Stomach (tissue), 9 donors: ENCODE results near the gene IL20RA. TPM values are rescaled to one million over a fixed set of nuclear protein-coding genes. Genes with fewer than 3 reads are reported as not detected.
"Not testable (repeated sequence)": the region's sequence is repeated elsewhere in the genome, so short reads cannot be mapped to it uniquely, and the experiment has no call there.

Experiments
- DNase-seq, 2 donors: peaks; one replicate each; pipeline versions ENCODE4 v3.0.0 to v3.0.0-alpha.2; 2013 to 2019
- H3K27ac ChIP-seq, 5 donors: fragments of 200-600 bp in 4 of 5; sonication (generic) in 4 of 5; one replicate each; pipeline ENCODE4 v1.5.1; 2013 to 2019; ENCODE audit warnings: mild to moderate bottlenecking in 1 of 5, moderate library complexity in 1 of 5
- H3K27me3 ChIP-seq, 3 donors: fragments of 200-600 bp; sonication (generic); one replicate each; pipeline ENCODE4 v1.5.1; 2017 to 2019; ENCODE audit warnings: mixed run types in 1 of 3
- H3K36me3 ChIP-seq, 4 donors: fragments of 200-600 bp; sonication (generic); 1 replicate in 3 of 4; 2 replicates in 1 of 4; pipeline ENCODE4 v1.5.1; 2016 to 2019
- H3K4me1 ChIP-seq, 4 donors: fragments of 200-600 bp; sonication (generic); one replicate each; pipeline ENCODE4 v1.5.1; 2016 to 2019
- H3K4me3 ChIP-seq, 4 donors: fragments of 200-600 bp; sonication (generic) in 3 of 4; one replicate each; pipeline ENCODE4 v1.5.1; 2016 to 2019; ENCODE audit warnings: mild to moderate bottlenecking in 1 of 4
- H3K9me3 ChIP-seq, 4 donors: fragments of 200-600 bp; sonication (generic); one replicate each; pipeline ENCODE4 v1.5.1; 2016 to 2019
- CTCF ChIP-seq, 7 experiments: fragments of 450-650 bp in 4 of 7; fragments of 200-600 bp in 3 of 7; sonication (generic) in 3 of 7; IDR thresholded peaks; one replicate each; pipeline ENCODE4 v1.5.1; 2016 to 2019; ENCODE audit warnings: antibody characterized with exemption in 7 of 7, control low read depth in 2 of 7, mild to moderate bottlenecking in 1 of 7
- EP300 ChIP-seq: sonication (generic); formaldehyde crosslinking; IDR thresholded peaks from one replicate; pipeline ENCODE4 v1.6.1; 2017; ENCODE audit warnings: antibody characterized with exemption
- POLR2A ChIP-seq, 4 donors: fragments of 450-650 bp; IDR thresholded peaks; one replicate each; pipeline ENCODE4 v1.6.1; 2016; ENCODE audit warnings: antibody characterized with exemption in 4 of 4, control low read depth in 2 of 4, mild to moderate bottlenecking in 1 of 4, moderate library complexity in 1 of 4
- POLR2AphosphoS5 ChIP-seq, 3 donors: sonication (generic); formaldehyde crosslinking; IDR thresholded peaks; one replicate each; pipeline ENCODE4 v1.6.1; 2016; ENCODE audit warnings: antibody characterized with exemption in 3 of 3
- WGBS, 5 donors: extraction: QIAGEN DNeasy Blood & Tissue Kit in 3 of 5; methylation state at CpG; one replicate each; pipeline versions ENCODE4 v1.1.5 to v1.1.7; 2013 to 2018; 5-methylcytosine and 5-hydroxymethylcytosine counted together
- intact Hi-C: fragments of 100-400 bp; cut with DNase I; formaldehyde crosslinking; loops from one replicate; pipeline ENCODE4 v1.15.1; 2023; ENCODE audit warnings: low total_unique reads
- polyA plus RNA-seq, 3 donors: library from polyadenylated mRNA; stranded (reverse); fragments of 200-250 nt; gene quantifications; one replicate each; pipeline ENCODE4 v1.2.3, GENCODE V29; 2013
- total RNA-seq, 5 donors: library from RNA; depleted of rRNA; stranded (reverse); fragments of >200 nt; gene quantifications; one replicate each; pipeline versions ENCODE4 v1.1.0 to v1.2.3, GENCODE V29; 2014 to 2016
- donor health status: healthy with polysubstance abuse.
- donor health status: Bipolar disorder and iron deficiency.
- donor health status: healthy.

Gene IL20RA
- total and polyA plus RNA-seq, 8 donors = 0.45 to 38.5 (median 7.0) TPM

- Histone ChIP-seq H3K27me3 (no peaks in the 10 kb centered on the region), H3K27ac (no peak overlapping the region), H3K9me3 (no peaks in the 10 kb centered on the region), H3K4me1 (no peaks in the 10 kb centered on the region), H3K36me3 (no peaks in the 10 kb centered on the region), H3K4me3 (no peak overlapping the region)
- no peak for TF ChIP-seq EP300
- TF ChIP-seq POLR2AphosphoS5 (IDR thresholded peaks at IDR 0.05) = no peak
- no peak for TF ChIP-seq CTCF (IDR thresholded peaks at IDR 0.05)
- TF ChIP-seq POLR2A (IDR thresholded peaks at IDR 0.05) = no peak
- intact Hi-C loops = no loop called here
- no peak for DNase-seq
- 82 to 89% (median 86%) methylated on average over 4 of the region's 4 CpGs for WGBS, 5 donors
Observed at GRCh38 chr6:137084090-137084489, 39.3 kb upstream of the IL20RA start.

GRCh38 chr6:137081997-137082396, 37.2 kb upstream of the IL20RA start:
- H3K36me3 ChIP-seq = no peaks in the 10 kb centered on the region
- H3K4me3 ChIP-seq = no peak overlapping the region
- DNase-seq = no peak
- no peaks in the 10 kb centered on the region for H3K9me3 ChIP-seq
- TF ChIP-seq CTCF (IDR thresholded peaks at IDR 0.05) = no peak
- no peak for TF ChIP-seq POLR2A (IDR thresholded peaks at IDR 0.05)
- no peak for TF ChIP-seq EP300
- no peak for TF ChIP-seq POLR2AphosphoS5 (IDR thresholded peaks at IDR 0.05)
- no peaks in the 10 kb centered on the region for H3K27me3 ChIP-seq
- no peaks in the 10 kb centered on the region for H3K4me1 ChIP-seq
- 86 to 98% (median 96%) methylated on average over 3 of the region's 3 CpGs for WGBS, 5 donors
- no peak overlapping the region for H3K27ac ChIP-seq
- intact Hi-C loops = no loop called here

- Histone ChIP-seq H3K27ac (no peak overlapping the region), H3K36me3 (no peaks in the 10 kb centered on the region), H3K4me3 (no peak overlapping the region), H3K27me3 (no peaks in the 10 kb centered on the region), H3K4me1 (no peaks in the 10 kb centered on the region), H3K9me3 (no peaks in the 10 kb centered on the region)
- intact Hi-C loops = no loop called here
- no peak for TF ChIP-seq CTCF (IDR thresholded peaks at IDR 0.05)
- TF ChIP-seq POLR2A (IDR thresholded peaks at IDR 0.05) = no peak
- no peak for TF ChIP-seq EP300
- no peak for TF ChIP-seq POLR2AphosphoS5 (IDR thresholded peaks at IDR 0.05)
- WGBS, 5 donors = 67 to 85% (median 80%) methylated on average over 4 of the region's 4 CpGs
- DNase-seq = no peak
Observed at GRCh38 chr6:137080711-137081110, 35.9 kb upstream of the IL20RA start.

GRCh38 chr6:137076277-137077068, 31.7 kb upstream of the IL20RA start:
- DNase-seq = peak; percentile 81 to 90
- intact Hi-C loops = no loop called here
- H3K36me3 ChIP-seq = no peaks in the 10 kb centered on the region
- H3K4me3 ChIP-seq = no peak overlapping the region
- H3K27me3 ChIP-seq = no peaks in the 10 kb centered on the region
- H3K9me3 ChIP-seq = no peaks in the 10 kb centered on the region
- 70 to 79% (median 74%) methylated on average over 4 of the region's 4 CpGs for WGBS, 5 donors
- no peak overlapping the region for H3K27ac ChIP-seq
- no peaks in the 10 kb centered on the region for H3K4me1 ChIP-seq
- TF ChIP-seq CTCF (IDR thresholded peaks at IDR 0.05) (peak in 5 of 7 experiments; percentile 13 to 70 (median 45)), EP300 (no peak), POLR2A (IDR thresholded peaks at IDR 0.05) (no peak)

- H3K36me3 ChIP-seq, H3K4me3 ChIP-seq, DNase-seq, H3K27me3 ChIP-seq, H3K4me1 ChIP-seq, H3K27ac ChIP-seq, intact Hi-C loops, H3K9me3 ChIP-seq: not testable (repeated sequence)
- 87 to 94% (median 90%) methylated on average over 3 of the region's 3 CpGs for WGBS, 5 donors
Observed at GRCh38 chr6:137075790-137076189, 31.0 kb upstream of the IL20RA start.
